Breast epithelium (tissue), 4 donors: ENCODE results near the gene SYT14. TPM values are rescaled to one million over a fixed set of nuclear protein-coding genes. Genes with fewer than 3 reads are reported as not detected.

Source experiments
- DNase-seq, 2 donors: peaks; one replicate each; pipeline ENCODE4 v3.0.0-alpha.2; 2019; ENCODE audit warnings: low spot score in 2 of 2
- H3K27ac ChIP-seq, 2 donors: fragments of 200-600 bp; sonication (generic) in 1 of 2; one replicate each; pipeline ENCODE4 v1.5.1; 2016 to 2019; ENCODE audit warnings: mild to moderate bottlenecking in 1 of 2
- H3K27me3 ChIP-seq, 2 donors: fragments of 200-600 bp; sonication (generic) in 1 of 2; one replicate each; pipeline versions ENCODE4 v1.5.1 to v1.6.0; 2017 to 2019; ENCODE audit warnings: control low read depth in 1 of 2, mild to moderate bottlenecking in 1 of 2
- H3K36me3 ChIP-seq: fragments of 200-600 bp; one replicate; pipeline ENCODE4 v1.5.1; 2019
- H3K4me1 ChIP-seq, 2 donors: fragments of 200-600 bp; sonication (generic); one replicate each; pipeline ENCODE4 v1.5.1; 2016 to 2019; ENCODE audit warnings: control low read depth in 1 of 2
- H3K4me3 ChIP-seq, 3 donors: fragments of 200-600 bp; sonication (generic); 1 replicate in 2 of 3; 2 replicates in 1 of 3; pipeline ENCODE4 v1.5.1; 2016 to 2019; ENCODE audit warnings: mild to moderate bottlenecking in 3 of 3, moderate library complexity in 2 of 3
- H3K9me3 ChIP-seq, 2 donors: fragments of 200-600 bp; sonication (generic) in 1 of 2; one replicate each; pipeline ENCODE4 v1.5.1; 2016 to 2019; ENCODE audit warnings: control low read depth in 1 of 2
- CTCF ChIP-seq, 3 donors: fragments of 450-650 bp; IDR thresholded peaks; one replicate each; pipeline ENCODE4 v1.5.1; 2016 to 2017; ENCODE audit warnings: antibody characterized with exemption in 3 of 3, mild to moderate bottlenecking in 3 of 3, moderate library complexity in 3 of 3
- POLR2A ChIP-seq: fragments of 450-650 bp; IDR thresholded peaks from one replicate; pipeline ENCODE4 v1.6.1; 2016; ENCODE audit warnings: antibody characterized with exemption, mild to moderate bottlenecking, moderate library complexity
- POLR2AphosphoS5 ChIP-seq, 3 donors: sonication (generic); formaldehyde crosslinking; IDR thresholded peaks; one replicate each; pipeline ENCODE4 v1.6.1; 2017; ENCODE audit warnings: antibody characterized with exemption in 3 of 3
- intact Hi-C: fragments of 100-400 bp; cut with DNase I; formaldehyde crosslinking; loops from one replicate; pipeline ENCODE4 v1.15.1; 2023; ENCODE audit warnings: low total_unique reads
- total RNA-seq, 3 donors: library from RNA; depleted of rRNA; stranded (reverse); fragments of >200 nt; gene quantifications; one replicate each; pipeline ENCODE4 v1.1.0, GENCODE V29; 2016

Gene SYT14
- total RNA-seq, 3 donors from 2014 or later, result 0.73 TPM; not detected in 2

GRCh38 chr1:210070531-210070930 is 132.5 kb downstream of the SYT14 start:
- no peak overlapping the region for H3K4me3 ChIP-seq
- H3K27ac ChIP-seq, result no peak overlapping the region
- H3K9me3 ChIP-seq, result no peaks in the 10 kb centered on the region
- H3K27me3 ChIP-seq, result no peaks in the 10 kb centered on the region
- H3K36me3 ChIP-seq, result no peaks in the 10 kb centered on the region
- TF ChIP-seq POLR2AphosphoS5 (IDR thresholded peaks at IDR 0.05) (no peak), CTCF (IDR thresholded peaks at IDR 0.05) (no peak), POLR2A (no peak)
- no peaks in the 10 kb centered on the region for H3K4me1 ChIP-seq
- DNase-seq, result no peak
- intact Hi-C loops, result no loop called here

GRCh38 chr1:210072129-210072528 is 134.1 kb downstream of the SYT14 start:
- Histone ChIP-seq H3K36me3 (no peaks in the 10 kb centered on the region), H3K27ac (no peak overlapping the region), H3K9me3 (peaks cover 0 to 8% of the 10 kb centered on the region in 2 donors), H3K4me3 (no peak overlapping the region), H3K4me1 (no peaks in the 10 kb centered on the region), H3K27me3 (no peaks in the 10 kb centered on the region)
- intact Hi-C loops, result no loop called here
- no peak for DNase-seq
- no peak for TF ChIP-seq POLR2AphosphoS5 (IDR thresholded peaks at IDR 0.05)
- no peak for TF ChIP-seq CTCF (IDR thresholded peaks at IDR 0.05)
- TF ChIP-seq POLR2A, result no peak

GRCh38 chr1:210072896-210073504 is 135.0 kb downstream of the SYT14 start:
- intact Hi-C loops, result no loop called here
- no peak for DNase-seq
- no peak overlapping the region for H3K4me3 ChIP-seq
- H3K9me3 ChIP-seq, result peaks cover 0 to 8% of the 10 kb centered on the region in 2 donors
- H3K4me1 ChIP-seq, result no peaks in the 10 kb centered on the region
- H3K36me3 ChIP-seq, result no peaks in the 10 kb centered on the region
- no peak overlapping the region for H3K27ac ChIP-seq
- H3K27me3 ChIP-seq, result no peaks in the 10 kb centered on the region
- TF ChIP-seq POLR2A (no peak), CTCF (IDR thresholded peaks at IDR 0.05) (no peak), POLR2AphosphoS5 (IDR thresholded peaks at IDR 0.05) (no peak)

GRCh38 chr1:210074904-210075303 is 136.9 kb downstream of the SYT14 start:
- no peaks in the 10 kb centered on the region for H3K27me3 ChIP-seq
- H3K4me3 ChIP-seq, result no peak overlapping the region
- no peak overlapping the region for H3K27ac ChIP-seq
- H3K36me3 ChIP-seq, result no peaks in the 10 kb centered on the region
- H3K9me3 ChIP-seq, result peaks cover 0 to 8% of the 10 kb centered on the region in 2 donors
- TF ChIP-seq POLR2A (no peak), POLR2AphosphoS5 (IDR thresholded peaks at IDR 0.05) (no peak), CTCF (IDR thresholded peaks at IDR 0.05) (no peak)
- DNase-seq, result no peak
- intact Hi-C loops, result no loop called here
- H3K4me1 ChIP-seq, result no peaks in the 10 kb centered on the region

GRCh38 chr1:210076620-210077019 is 138.6 kb downstream of the SYT14 start:
- Histone ChIP-seq H3K36me3 (no peaks in the 10 kb centered on the region), H3K27ac (no peak overlapping the region), H3K27me3 (no peaks in the 10 kb centered on the region), H3K4me1 (no peaks in the 10 kb centered on the region), H3K4me3 (no peak overlapping the region), H3K9me3 (peaks cover 0 to 8% of the 10 kb centered on the region in 2 donors)
- no peak for TF ChIP-seq POLR2AphosphoS5 (IDR thresholded peaks at IDR 0.05)
- no peak for DNase-seq
- intact Hi-C loops, result no loop called here
